Measurements from ENCODE around the gene SEMA4G.

SEMA4G gene

GRCh38 chr10:100939763-100940344 is 29.4 kb upstream of the SEMA4G start:
- H3K4me3 ChIP-seq (replicated peaks; ENCODE audit: low read depth, low read length): no peak overlapping the region
- DNase-seq (ENCODE audit: extremely low read depth, low read depth): no peak
- no peak for TF ChIP-seq CTCF (IDR thresholded peaks at IDR 0.05; ENCODE audit: low read depth, low read length, missing control alignments)

DNA sequence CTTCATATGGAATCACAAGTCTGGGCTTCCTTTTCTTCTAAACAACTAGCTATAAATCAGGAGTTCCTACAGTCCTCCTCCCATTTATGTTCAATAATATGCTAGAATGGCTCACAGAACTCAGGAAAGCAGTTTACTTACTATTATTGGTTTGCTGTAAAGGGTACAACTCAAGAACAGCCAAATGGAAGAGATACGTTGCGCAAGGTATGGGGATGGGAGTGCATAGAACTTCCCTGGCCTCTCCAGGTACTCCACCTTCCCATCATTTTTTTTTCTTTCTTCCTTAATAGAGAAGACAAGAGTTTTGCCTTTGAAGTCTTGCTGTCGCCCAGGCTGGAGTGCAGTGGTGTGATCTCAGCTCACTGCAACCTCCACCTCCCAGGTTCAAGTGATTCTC is 27.1 kb upstream of the SEMA4G start:
- H3K4me3 ChIP-seq (replicated peaks; ENCODE audit: low read depth, low read length): no peak overlapping the region
- TF ChIP-seq CTCF (IDR thresholded peaks at IDR 0.05; ENCODE audit: low read depth, low read length, missing control alignments): no peak
- no peak for DNase-seq (ENCODE audit: extremely low read depth, low read depth)

- no peak for DNase-seq (ENCODE audit: extremely low read depth, low read depth)
- TF ChIP-seq CTCF (IDR thresholded peaks at IDR 0.05; ENCODE audit: low read depth, low read length, missing control alignments): no peak
- no peak overlapping the region for H3K4me3 ChIP-seq (replicated peaks; ENCODE audit: low read depth, low read length)
Observed at GRCh38 chr10:100943508-100943907, 25.8 kb upstream of the SEMA4G start.

GRCh38 chr10:100945754-100946153 is 23.6 kb upstream of the SEMA4G start:
- no peak for DNase-seq (ENCODE audit: extremely low read depth, low read depth)
- H3K4me3 ChIP-seq (replicated peaks; ENCODE audit: low read depth, low read length): no peak overlapping the region
- no peak for TF ChIP-seq CTCF (IDR thresholded peaks at IDR 0.05; ENCODE audit: low read depth, low read length, missing control alignments)

- no peak for DNase-seq (ENCODE audit: extremely low read depth, low read depth)
- H3K4me3 ChIP-seq (replicated peaks; ENCODE audit: low read depth, low read length): no peak overlapping the region
- TF ChIP-seq CTCF (IDR thresholded peaks at IDR 0.05; ENCODE audit: low read depth, low read length, missing control alignments): no peak
Observed at GRCh38 chr10:100948916-100949315, 20.4 kb upstream of the SEMA4G start.

DNA sequence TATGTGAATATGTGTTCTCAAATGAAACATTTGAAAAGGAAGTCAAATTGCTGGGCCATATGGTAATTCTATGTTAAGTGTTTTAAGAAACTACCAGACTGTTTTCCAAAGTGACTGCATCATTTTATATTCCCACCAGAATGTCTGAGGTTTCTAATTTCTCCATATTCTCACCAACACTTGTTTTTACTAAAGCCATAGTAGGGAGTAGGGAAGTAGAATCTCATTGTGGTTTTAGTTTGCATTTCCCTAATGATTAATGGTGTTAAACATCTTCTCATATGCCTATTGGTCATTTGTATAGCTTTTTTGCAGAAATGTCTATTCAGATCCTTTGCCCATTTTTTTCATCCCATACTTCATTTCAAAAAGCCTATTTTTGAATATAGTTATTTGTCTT is 9.1 kb upstream of the SEMA4G start:
- no peak overlapping the region for H3K4me3 ChIP-seq (replicated peaks; ENCODE audit: low read depth, low read length)
- DNase-seq (ENCODE audit: extremely low read depth, low read depth): no peak
- TF ChIP-seq CTCF (IDR thresholded peaks at IDR 0.05; ENCODE audit: low read depth, low read length, missing control alignments): no peak
